NCI-H345 treated with DMSO at 0.1 percent for 48 hours (cell line): ENCODE measurements around the gene CORO2A.

Experiments used
- DNase-seq: peaks from one replicate; lab custom pipeline; 2025; ENCODE audit not compliant: unreplicated experiment; lab: John Stamatoyannopoulos, UW

The CORO2A gene

GRCh38 chr9:98219794-98220370 is 27.4 kb upstream of the CORO2A start:
- no peak for DNase-seq

DNA sequence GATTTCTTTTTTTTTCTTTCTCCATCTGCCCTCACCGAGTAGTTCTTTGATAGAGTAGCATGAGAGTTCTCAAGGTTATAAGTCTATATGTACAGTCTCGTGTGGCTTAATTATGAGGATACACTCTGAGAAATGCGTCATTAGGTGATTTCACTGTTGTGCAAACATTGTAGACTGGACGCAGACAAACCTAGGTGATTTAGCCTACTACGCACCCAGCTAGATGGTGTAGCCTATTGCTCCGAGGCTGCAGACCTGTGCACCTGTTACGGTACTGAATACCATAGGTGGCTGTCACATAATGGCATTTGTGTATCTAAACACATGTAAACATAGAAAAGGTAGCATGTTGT is 26.9 kb upstream of the CORO2A start:
- no peak for DNase-seq

- DNase-seq, result no peak
Observed at GRCh38 chr9:98218562-98219363, 26.3 kb upstream of the CORO2A start.

- no peak for DNase-seq
Observed at GRCh38 chr9:98217255-98217654, 24.8 kb upstream of the CORO2A start.

DNA sequence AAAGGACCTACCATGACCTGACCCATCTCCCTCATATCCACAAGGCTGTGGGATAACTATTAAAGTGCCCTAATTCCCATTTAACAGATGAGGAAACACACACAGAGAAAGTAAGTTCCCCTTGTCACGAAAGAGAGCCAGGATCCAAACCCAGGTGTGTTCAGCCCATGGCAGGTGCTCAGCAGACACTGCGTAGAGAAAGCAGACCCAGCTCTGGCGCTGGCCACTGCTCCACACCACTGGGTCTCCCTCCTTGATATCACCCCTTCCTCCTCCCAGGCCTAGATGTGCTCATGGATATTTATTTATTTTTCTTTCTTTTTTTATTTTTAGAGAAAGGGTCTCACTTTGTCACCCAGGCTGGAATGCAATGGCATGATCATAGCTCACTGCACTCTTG is 24.0 kb upstream of the CORO2A start:
- no peak for DNase-seq

DNA sequence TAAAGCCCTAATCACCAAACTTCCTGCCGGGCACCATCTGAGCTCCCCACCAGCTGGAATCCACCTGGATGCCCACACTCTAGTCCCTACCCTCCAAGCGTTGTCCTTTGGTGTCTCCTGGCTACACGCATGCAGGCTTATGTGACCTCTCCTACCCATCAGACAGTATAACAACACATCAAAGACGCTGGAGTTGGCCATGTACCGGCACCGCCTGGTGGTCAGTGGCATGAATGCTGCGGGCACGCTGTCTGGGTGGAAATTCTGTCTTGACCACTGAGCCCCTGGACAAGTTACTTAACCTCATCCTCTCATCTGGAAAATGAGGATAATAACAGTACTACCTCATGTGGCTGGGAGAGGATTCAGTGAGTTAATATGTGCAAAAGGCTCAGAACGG is 23.4 kb upstream of the CORO2A start:
- DNase-seq, result no peak

DNA sequence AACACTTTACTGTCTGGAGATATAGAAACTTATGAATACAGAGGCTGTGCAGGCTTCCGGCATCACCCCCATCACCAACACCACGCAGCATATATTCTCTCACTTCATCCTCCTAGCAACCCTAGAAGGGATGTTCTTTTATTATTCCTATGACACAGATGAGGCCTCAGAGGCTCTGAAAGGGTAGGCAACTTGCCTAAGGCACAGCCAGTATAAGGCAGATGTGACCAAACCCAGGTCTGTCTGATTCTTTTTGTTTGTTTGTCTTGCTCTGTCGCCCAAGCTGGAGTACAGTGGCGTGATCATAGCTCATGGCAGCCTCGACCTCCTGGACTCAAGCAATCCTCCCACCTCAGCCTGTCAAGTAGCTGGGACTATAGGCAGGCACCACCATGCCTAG is 22.8 kb upstream of the CORO2A start:
- DNase-seq, result no peak

- no peak for DNase-seq
Observed at GRCh38 chr9:98214811-98215210, 22.4 kb upstream of the CORO2A start.

- no peak for DNase-seq
Observed at GRCh38 chr9:98211260-98211659, 18.8 kb upstream of the CORO2A start.

- no peak for DNase-seq
Observed at GRCh38 chr9:98210435-98210834, 18.0 kb upstream of the CORO2A start.

DNA sequence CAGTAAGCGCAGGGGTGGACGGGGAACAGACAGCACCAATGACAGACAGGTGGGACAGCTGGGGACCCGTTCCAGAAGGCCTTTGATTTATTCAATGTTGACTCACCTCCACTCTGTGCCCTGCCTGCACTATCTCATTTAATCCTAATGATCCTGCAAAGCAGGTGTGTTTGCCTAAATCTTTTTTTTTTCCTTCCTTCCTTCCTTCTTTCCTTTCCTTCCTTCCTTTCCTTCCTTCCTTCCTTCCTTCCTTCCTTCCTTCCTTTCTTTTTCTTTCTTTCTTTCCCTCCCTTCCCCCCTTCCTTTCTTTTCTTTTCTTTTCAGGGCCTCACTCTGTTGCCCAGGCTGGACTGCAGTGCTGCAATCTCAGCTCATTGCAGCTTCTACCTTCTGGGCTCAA is 17.1 kb upstream of the CORO2A start:
- no peak for DNase-seq

GRCh38 chr9:98208635-98209034 is 16.2 kb upstream of the CORO2A start:
- no peak for DNase-seq

GRCh38 chr9:98207606-98208005 is 15.2 kb upstream of the CORO2A start:
- DNase-seq, result no peak

DNA sequence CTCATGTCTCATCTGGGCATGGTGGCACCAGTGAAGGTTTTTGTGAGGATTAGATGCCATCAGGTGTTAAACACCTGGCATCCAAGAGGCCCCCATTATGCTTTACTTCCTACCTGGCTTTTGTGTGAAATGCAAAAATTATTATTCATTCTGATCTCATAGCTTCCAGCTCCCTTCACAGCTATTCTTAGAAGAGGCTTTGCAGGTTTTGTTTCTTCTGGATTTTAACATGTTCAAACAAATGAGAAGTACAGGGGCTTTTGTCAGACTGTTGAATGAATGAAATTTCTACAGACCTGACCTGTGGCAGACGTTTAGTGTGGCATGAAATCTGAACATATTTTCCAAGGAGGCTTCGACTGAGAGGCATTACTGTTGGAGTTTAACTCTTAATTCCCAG is 14.3 kb upstream of the CORO2A start:
- no peak for DNase-seq

DNA sequence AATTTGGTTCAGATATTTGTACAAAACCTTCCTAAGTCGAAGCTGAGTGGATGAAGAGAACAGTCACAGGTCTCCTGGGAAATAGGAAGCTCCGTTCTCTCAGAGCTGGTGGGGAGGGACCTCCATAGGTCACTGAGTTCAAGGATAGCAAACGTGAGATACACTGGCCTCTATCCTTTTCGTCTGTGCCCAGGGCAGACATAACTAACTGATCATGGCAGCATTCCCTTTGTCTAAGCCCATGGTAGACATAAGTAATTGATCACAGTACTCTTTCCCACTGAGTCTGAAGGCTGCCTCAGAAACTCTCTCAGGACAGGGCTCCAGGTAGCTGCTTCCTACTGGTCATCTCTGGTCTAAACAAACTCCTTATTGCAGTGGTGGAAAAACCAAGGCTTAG is 12.3 kb upstream of the CORO2A start:
- no peak for DNase-seq

- DNase-seq, result no peak
Observed at GRCh38 chr9:98203153-98203552, 10.7 kb upstream of the CORO2A start.

GRCh38 chr9:98202252-98202651 is 9.8 kb upstream of the CORO2A start:
- no peak for DNase-seq

DNA sequence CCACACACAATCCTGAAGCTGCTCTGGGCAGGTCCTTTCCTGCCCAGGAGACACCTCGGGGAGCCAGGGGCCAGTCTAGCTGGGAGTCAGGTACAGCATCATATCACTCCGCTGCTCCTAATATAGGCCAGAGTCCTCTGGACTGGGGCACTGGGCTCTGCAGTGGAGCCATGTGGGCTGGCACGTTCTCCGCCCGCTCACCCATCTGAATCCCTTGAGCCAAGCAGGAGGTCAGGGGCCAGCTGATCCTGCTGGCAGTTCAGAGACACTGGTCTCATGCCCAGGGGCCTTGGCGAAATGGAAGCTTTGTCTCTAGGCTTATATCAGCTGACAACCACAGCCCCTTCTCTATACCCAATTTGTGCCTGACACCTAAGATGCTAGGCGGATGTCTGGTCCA is 9.3 kb upstream of the CORO2A start:
- DNase-seq, result no peak

DNA sequence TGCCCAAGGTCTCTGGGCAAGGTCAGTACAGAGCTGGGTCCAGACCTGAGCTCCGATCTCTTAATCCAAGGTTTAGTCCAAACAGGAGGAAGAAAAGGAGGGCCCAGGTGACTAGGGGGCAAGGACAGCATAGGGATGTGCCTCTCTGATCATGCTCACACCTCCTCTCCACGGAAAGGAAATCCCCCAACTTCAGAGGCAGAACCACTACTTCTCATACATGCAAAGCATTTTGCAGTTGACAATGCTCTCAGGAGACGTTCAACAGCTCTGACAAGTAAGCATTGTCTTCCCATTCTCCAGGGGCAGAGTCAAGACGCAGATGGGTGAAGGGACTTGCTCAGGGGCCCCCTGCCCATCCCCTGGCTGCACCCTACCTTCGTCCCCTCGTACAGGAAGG is 8.7 kb upstream of the CORO2A start:
- DNase-seq, result no peak

DNA sequence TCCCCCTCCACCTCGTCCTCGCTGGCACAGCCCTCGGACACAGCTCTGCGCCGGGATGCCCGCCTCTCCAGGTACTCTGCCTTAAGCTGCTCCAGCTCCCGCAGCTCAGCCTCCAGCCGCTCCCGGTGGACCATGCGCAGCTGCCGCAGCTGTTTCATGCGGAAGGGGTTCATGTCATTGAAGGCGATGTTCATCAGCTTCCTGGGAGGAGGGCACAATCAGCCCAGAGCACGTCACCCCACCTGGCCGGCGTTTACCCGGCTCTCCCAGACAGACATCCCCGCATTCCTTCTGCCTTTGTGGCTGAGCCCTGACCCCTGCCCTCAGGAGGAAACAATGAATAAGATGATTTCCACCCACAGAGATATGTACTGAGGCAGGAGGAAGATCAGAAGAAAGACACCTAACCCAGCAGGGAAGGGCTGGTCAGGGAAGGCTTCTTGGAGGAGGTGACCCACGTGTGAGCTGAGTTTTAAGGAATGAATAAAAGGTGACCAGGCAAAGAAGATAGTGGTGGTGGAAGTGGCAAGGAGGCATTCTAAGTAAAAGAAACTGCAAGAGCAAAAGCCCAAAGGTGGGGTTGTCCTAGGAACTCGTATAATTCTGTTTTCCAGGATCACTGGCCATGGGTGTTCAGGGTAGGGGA is 7.1 kb upstream of the CORO2A start:
- no peak for DNase-seq

DNA sequence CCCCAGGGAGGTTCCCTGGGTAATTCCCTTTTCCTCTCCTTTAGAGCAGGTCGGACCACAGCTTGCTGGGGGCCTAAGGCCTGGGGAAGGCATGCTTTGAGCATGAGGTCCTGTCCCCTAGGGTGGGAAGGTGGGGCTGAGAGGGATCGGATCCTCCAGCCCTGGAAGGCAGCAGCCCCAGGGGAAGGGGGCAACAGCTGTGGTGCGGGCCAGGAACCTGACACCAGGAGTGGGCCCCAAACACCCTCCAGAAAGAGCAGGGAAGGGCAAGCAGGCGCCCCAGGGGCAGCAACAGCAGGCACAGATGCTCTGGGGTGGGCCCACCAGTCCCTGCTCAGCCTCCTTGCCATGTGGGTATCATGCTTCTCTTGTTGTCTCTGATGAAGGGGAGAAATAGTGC is 3.2 kb upstream of the CORO2A start:
- DNase-seq, result no peak

- DNase-seq, result no peak
Observed at GRCh38 chr9:98193336-98193944, 1.0 kb upstream of the CORO2A start.
